Panc1 (cell line): ENCODE data around the gene C1orf159.

Experiments
- POLR2AphosphoS5 ChIP-seq: IDR thresholded peaks from 2 replicates; pipeline ENCODE4 v1.6.1; 2012; ENCODE audit warnings: mild to moderate bottlenecking, low read depth, low read length, moderate library complexity
- SIN3A ChIP-seq: IDR thresholded peaks from 2 replicates; pipeline ENCODE4 v1.6.1; 2012; ENCODE audit warnings: low read depth, mild to moderate bottlenecking, low read length, moderate library complexity, borderline replicate concordance; ENCODE audit not compliant: insufficient read depth
- TCF7L2 ChIP-seq: IDR thresholded peaks from 2 replicates; pipeline ENCODE4 v1.6.1; 2011; ENCODE audit warnings: mild to moderate bottlenecking, low read depth, low read length, inconsistent platforms
- TF ChIP-seq, protein P1 (sequence below): fragments of 450-650 bp; IDR thresholded peaks from 2 replicates; pipeline ENCODE4 v1.5.1; 2017; ENCODE audit warnings: mild to moderate bottlenecking
- TF ChIP-seq, protein P2 (sequence below), 2 experiments: IDR thresholded peaks; 2 replicates each; pipeline ENCODE4 v1.6.1; 2011 to 2012; ENCODE audit warnings: low read depth in 2 of 2, control low read depth in 1 of 2, low read length in 1 of 2, mild to moderate bottlenecking in 1 of 2, moderate library complexity in 1 of 2; ENCODE audit not compliant: insufficient read depth in 1 of 2

DNA sequence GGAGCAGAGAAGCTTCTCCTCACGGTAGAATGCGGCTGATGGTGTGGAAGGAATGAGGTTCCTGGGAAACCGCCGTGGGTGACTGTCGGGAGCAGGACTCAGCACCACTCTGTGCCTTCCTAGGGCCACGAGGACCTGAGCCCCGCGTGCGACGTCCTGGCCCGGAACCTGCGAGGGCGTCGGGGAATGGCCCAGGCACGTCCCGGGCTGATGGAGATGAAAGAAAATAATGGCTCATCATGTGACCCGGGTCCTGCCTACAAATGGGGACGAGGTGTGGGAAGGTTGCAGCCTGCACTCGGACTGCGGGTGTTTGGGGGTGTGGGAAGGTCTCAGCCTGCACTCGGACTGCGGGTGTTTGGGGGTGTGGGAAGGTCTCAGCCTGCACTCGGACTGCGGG is 32.7 kb upstream of the C1orf159 start:
- TF ChIP-seq, protein P1, sequence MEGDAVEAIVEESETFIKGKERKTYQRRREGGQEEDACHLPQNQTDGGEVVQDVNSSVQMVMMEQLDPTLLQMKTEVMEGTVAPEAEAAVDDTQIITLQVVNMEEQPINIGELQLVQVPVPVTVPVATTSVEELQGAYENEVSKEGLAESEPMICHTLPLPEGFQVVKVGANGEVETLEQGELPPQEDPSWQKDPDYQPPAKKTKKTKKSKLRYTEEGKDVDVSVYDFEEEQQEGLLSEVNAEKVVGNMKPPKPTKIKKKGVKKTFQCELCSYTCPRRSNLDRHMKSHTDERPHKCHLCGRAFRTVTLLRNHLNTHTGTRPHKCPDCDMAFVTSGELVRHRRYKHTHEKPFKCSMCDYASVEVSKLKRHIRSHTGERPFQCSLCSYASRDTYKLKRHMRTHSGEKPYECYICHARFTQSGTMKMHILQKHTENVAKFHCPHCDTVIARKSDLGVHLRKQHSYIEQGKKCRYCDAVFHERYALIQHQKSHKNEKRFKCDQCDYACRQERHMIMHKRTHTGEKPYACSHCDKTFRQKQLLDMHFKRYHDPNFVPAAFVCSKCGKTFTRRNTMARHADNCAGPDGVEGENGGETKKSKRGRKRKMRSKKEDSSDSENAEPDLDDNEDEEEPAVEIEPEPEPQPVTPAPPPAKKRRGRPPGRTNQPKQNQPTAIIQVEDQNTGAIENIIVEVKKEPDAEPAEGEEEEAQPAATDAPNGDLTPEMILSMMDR = no peak
- TF ChIP-seq POLR2AphosphoS5 (no peak), SIN3A (no peak), TCF7L2 (no peak)
- TF ChIP-seq, protein P2, sequence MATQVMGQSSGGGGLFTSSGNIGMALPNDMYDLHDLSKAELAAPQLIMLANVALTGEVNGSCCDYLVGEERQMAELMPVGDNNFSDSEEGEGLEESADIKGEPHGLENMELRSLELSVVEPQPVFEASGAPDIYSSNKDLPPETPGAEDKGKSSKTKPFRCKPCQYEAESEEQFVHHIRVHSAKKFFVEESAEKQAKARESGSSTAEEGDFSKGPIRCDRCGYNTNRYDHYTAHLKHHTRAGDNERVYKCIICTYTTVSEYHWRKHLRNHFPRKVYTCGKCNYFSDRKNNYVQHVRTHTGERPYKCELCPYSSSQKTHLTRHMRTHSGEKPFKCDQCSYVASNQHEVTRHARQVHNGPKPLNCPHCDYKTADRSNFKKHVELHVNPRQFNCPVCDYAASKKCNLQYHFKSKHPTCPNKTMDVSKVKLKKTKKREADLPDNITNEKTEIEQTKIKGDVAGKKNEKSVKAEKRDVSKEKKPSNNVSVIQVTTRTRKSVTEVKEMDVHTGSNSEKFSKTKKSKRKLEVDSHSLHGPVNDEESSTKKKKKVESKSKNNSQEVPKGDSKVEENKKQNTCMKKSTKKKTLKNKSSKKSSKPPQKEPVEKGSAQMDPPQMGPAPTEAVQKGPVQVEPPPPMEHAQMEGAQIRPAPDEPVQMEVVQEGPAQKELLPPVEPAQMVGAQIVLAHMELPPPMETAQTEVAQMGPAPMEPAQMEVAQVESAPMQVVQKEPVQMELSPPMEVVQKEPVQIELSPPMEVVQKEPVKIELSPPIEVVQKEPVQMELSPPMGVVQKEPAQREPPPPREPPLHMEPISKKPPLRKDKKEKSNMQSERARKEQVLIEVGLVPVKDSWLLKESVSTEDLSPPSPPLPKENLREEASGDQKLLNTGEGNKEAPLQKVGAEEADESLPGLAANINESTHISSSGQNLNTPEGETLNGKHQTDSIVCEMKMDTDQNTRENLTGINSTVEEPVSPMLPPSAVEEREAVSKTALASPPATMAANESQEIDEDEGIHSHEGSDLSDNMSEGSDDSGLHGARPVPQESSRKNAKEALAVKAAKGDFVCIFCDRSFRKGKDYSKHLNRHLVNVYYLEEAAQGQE (IDR thresholded peaks at IDR 0.05; ENCODE audit: insufficient read depth in 1 of 2, low read depth in 2 of 2, low read length in 1 of 2) = no peak
